GDM1 (cell line): ENCODE measurements around the gene PSAT1.
"Not testable (repeated sequence)": the region's sequence is repeated elsewhere in the genome, so short reads cannot be mapped to it uniquely, and the experiment has no call there.

Experiments
- DNase-seq: peaks from one replicate; lab custom pipeline; 2025; lab: John Stamatoyannopoulos, UW

Gene PSAT1

GRCh38 chr9:78296893-78297671, at the start of gene PSAT1:
Gene PSAT1 (plus strand): TSS chr9:78297125. CDS start chr9:78297211, 86 bp downstream.
- DNase-seq: no peak

- DNase-seq: no peak
These were observed 48.3 kb upstream of the PSAT1 start for GRCh38 chr9:78248635-78249034.

- no peak for DNase-seq
These were observed 47.4 kb upstream of the PSAT1 start for GRCh38 chr9:78249542-78249941.

GRCh38 chr9:78252616-78253015, 44.3 kb upstream of the PSAT1 start:
- no peak for DNase-seq

- no peak for DNase-seq
These were observed 43.6 kb upstream of the PSAT1 start for GRCh38 chr9:78253285-78253684.

GRCh38 chr9:78261403-78262001, 35.4 kb upstream of the PSAT1 start:
- DNase-seq: no peak

GRCh38 chr9:78262655-78263054, 34.3 kb upstream of the PSAT1 start:
- DNase-seq: no peak

- no peak for DNase-seq
These were observed 29.0 kb upstream of the PSAT1 start for GRCh38 chr9:78267889-78268288.

- no peak for DNase-seq
These were observed 27.1 kb upstream of the PSAT1 start for GRCh38 chr9:78269784-78270183.

- no peak for DNase-seq
These were observed 24.6 kb upstream of the PSAT1 start for GRCh38 chr9:78272307-78272706.

GRCh38 chr9:78273761-78274160, 23.2 kb upstream of the PSAT1 start:
- no peak for DNase-seq

GRCh38 chr9:78278177-78278777, 18.6 kb upstream of the PSAT1 start:
- DNase-seq: no peak

GRCh38 chr9:78278801-78279200, 18.1 kb upstream of the PSAT1 start:
- DNase-seq: no peak

GRCh38 chr9:78280982-78281668, 15.8 kb upstream of the PSAT1 start:
- DNase-seq: no peak

GRCh38 chr9:78284181-78284580, 12.7 kb upstream of the PSAT1 start:
- not testable (repeated sequence) for DNase-seq

GRCh38 chr9:78286125-78286524, 10.8 kb upstream of the PSAT1 start:
- no peak for DNase-seq

GRCh38 chr9:78286946-78287388, 10.0 kb upstream of the PSAT1 start:
- no peak for DNase-seq

- DNase-seq: no peak
These were observed 8.6 kb upstream of the PSAT1 start for GRCh38 chr9:78288214-78288892.

GRCh38 chr9:78289474-78289873, 7.5 kb upstream of the PSAT1 start:
- DNase-seq: no peak

GRCh38 chr9:78291240-78291925, 5.5 kb upstream of the PSAT1 start:
- DNase-seq: no peak

GRCh38 chr9:78292026-78292425, 4.9 kb upstream of the PSAT1 start:
- no peak for DNase-seq
